ENCODE data around the gene WNT3A. TPM values are rescaled to one million over a fixed set of nuclear protein-coding genes. Genes with fewer than 3 reads are reported as not detected.

The WNT3A gene
- total and polyA plus RNA-seq, 9 of the 15 experiments (the other 6 are each of a cell fraction or from before 2014, with no cell fraction given) = not detected

DNA sequence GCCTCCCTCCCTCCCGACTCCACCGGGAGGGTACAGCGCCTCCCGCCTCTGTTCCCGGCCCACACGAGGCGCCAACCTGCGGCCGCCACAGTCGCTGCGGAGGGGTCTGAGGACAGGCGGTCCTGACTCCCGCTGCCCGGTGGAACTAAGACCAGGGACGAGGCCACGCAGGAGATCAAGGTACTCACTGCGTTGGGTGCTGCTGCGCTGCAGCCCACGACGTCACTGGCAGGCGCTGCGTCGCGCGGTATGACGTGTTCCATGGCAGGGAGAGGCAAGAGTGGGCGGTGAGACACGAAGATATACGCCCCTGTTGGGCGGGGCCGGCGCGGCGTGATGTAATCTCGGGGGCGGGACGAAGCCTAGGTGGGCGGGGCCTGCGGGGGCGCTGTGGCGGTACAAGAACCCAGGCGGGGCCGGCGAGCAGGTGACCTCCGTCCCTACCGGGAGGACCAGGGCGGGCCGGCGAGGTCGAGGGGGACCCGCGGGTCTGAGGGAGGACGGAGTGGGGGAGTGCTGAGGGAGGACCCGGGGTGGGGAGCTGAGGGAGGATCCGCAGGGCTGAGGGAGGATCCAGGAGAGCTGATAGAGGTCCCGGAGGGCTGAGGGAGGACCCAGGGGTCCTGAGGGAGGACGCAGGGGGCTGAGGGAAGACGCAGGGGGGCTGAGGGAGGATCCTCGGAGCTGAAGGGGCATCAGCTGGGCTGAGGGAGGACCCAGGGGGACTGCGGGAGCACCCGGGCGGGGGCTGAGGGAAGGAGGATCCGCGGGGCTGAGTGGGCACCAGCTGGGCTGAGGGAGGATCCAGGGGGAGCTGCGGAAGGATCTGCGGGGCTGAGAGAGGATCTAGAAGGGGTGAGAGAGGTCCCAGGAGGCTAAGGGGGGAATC, 102.5 kb downstream of the WNT3A start, which contains the start of gene MRPL55 (continued):
- TF ChIP-seq, protein P1, sequence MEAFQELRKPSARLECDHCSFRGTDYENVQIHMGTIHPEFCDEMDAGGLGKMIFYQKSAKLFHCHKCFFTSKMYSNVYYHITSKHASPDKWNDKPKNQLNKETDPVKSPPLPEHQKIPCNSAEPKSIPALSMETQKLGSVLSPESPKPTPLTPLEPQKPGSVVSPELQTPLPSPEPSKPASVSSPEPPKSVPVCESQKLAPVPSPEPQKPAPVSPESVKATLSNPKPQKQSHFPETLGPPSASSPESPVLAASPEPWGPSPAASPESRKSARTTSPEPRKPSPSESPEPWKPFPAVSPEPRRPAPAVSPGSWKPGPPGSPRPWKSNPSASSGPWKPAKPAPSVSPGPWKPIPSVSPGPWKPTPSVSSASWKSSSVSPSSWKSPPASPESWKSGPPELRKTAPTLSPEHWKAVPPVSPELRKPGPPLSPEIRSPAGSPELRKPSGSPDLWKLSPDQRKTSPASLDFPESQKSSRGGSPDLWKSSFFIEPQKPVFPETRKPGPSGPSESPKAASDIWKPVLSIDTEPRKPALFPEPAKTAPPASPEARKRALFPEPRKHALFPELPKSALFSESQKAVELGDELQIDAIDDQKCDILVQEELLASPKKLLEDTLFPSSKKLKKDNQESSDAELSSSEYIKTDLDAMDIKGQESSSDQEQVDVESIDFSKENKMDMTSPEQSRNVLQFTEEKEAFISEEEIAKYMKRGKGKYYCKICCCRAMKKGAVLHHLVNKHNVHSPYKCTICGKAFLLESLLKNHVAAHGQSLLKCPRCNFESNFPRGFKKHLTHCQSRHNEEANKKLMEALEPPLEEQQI (IDR thresholded peaks at IDR 0.05) = no peak
- no peak; a peak in 2 of 4 replicates for TF ChIP-seq NONO (IDR thresholded peaks at IDR 0.05; ENCODE audit: low read depth in 2 of 2, low read length in 1 of 2)
- TF ChIP-seq GATAD2B (IDR thresholded peaks at IDR 0.05; ENCODE audit: borderline replicate concordance) = no peak
- no peak for TF ChIP-seq ZNF23 (CRISPR knock-in tag; IDR thresholded peaks at IDR 0.05)
- no peak for TF ChIP-seq HOXB6 (CRISPR knock-in tag; IDR thresholded peaks at IDR 0.05; ENCODE audit: borderline replicate concordance)
- no peak for TF ChIP-seq PYGO2 (tag; IDR thresholded peaks at IDR 0.05)
- TF ChIP-seq ZSCAN29 (IDR thresholded peaks at IDR 0.05) = 0 out of 2 replicates have a peak, but pooled peaks have one; percentile 48
- no peak for TF ChIP-seq FOXJ3 (CRISPR knock-in tag; IDR thresholded peaks at IDR 0.05)
- TF ChIP-seq TARDBP (IDR thresholded peaks at IDR 0.05) = 0 out of 2 replicates have a peak, but pooled peaks have one; percentile 71
- TF ChIP-seq SMC3 (conservative IDR thresholded peaks at IDR 0.05; ENCODE audit: insufficient read depth, low read depth, low read length) = 0 out of 2 replicates have a peak, but pooled peaks have one; percentile 2
- TF ChIP-seq, protein P2, sequence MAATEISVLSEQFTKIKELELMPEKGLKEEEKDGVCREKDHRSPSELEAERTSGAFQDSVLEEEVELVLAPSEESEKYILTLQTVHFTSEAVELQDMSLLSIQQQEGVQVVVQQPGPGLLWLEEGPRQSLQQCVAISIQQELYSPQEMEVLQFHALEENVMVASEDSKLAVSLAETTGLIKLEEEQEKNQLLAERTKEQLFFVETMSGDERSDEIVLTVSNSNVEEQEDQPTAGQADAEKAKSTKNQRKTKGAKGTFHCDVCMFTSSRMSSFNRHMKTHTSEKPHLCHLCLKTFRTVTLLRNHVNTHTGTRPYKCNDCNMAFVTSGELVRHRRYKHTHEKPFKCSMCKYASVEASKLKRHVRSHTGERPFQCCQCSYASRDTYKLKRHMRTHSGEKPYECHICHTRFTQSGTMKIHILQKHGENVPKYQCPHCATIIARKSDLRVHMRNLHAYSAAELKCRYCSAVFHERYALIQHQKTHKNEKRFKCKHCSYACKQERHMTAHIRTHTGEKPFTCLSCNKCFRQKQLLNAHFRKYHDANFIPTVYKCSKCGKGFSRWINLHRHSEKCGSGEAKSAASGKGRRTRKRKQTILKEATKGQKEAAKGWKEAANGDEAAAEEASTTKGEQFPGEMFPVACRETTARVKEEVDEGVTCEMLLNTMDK (IDR thresholded peaks at IDR 0.05; ENCODE audit: borderline replicate concordance, insufficient read depth, low read depth, low read length, poor library complexity, severe bottlenecking) = no peak
- no peak for TF ChIP-seq L3MBTL2 (IDR thresholded peaks at IDR 0.05)
- TF ChIP-seq DPF2 (IDR thresholded peaks at IDR 0.05) = peak; percentile 64; the same call in 1 of the 2 replicates
- TF ChIP-seq SP2 (IDR thresholded peaks at IDR 0.05; ENCODE audit: extremely low read depth, low read depth, low read length, poor library complexity, severe bottlenecking) = peak; percentile 7
- TF ChIP-seq NR2C2 (CRISPR knock-in tag; IDR thresholded peaks at IDR 0.05) = peak; percentile 87
- TF ChIP-seq NR2C2 (tag; IDR thresholded peaks at IDR 0.05) = peak; percentile 17; the same call in 1 of the 2 replicates
- no peak for TF ChIP-seq SNRNP70 (optimal IDR thresholded peaks at IDR 0.05; ENCODE audit: low read depth, low read length)
- no peak for TF ChIP-seq XRCC3 (IDR thresholded peaks at IDR 0.05)
- peak; percentile 95 for TF ChIP-seq CEBPG (CRISPR knock-in tag; IDR thresholded peaks at IDR 0.05)
- TF ChIP-seq CEBPG (tag; conservative IDR thresholded peaks at IDR 0.05 in 1 of 2, IDR thresholded peaks at IDR 0.05 in 1 of 2) = peak; percentile 90
- no peak for TF ChIP-seq RBM25 (IDR thresholded peaks at IDR 0.05; ENCODE audit: low read depth, low read length, severe bottlenecking)
- peak; percentile 73; the same call in 1 of the 2 replicates for TF ChIP-seq MXI1 (IDR thresholded peaks at IDR 0.05; ENCODE audit: low read depth, low read length)
- TF ChIP-seq, protein P3, sequence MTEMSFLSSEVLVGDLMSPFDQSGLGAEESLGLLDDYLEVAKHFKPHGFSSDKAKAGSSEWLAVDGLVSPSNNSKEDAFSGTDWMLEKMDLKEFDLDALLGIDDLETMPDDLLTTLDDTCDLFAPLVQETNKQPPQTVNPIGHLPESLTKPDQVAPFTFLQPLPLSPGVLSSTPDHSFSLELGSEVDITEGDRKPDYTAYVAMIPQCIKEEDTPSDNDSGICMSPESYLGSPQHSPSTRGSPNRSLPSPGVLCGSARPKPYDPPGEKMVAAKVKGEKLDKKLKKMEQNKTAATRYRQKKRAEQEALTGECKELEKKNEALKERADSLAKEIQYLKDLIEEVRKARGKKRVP (CRISPR knock-in tag; IDR thresholded peaks at IDR 0.05) = no peak
